ENCODE measurements around the gene CHAT.

- no peak for TF ChIP-seq EZH2phosphoT487 (IDR thresholded peaks at IDR 0.05; ENCODE audit: borderline replicate concordance, low read depth, low read length)
- TF ChIP-seq CTCF (conservative IDR thresholded peaks at IDR 0.05; ENCODE audit: low read length), result no peak
Measured at GRCh38 chr10:49633327-49634068, 19.7 kb downstream of the CHAT start.

Measured in OCI-LY7 (cell line).